H1 (cell line): ENCODE measurements around the gene VOPP1. TPM values are rescaled to one million over a fixed set of nuclear protein-coding genes. Genes with fewer than 3 reads are reported as not detected.

Experiments used
- CTCF ChIA-PET: fragments of 300-600 bp; sonication (Branson Sonifier 250); formaldehyde crosslinking; loops from one replicate; lab custom pipeline; 2021; ENCODE audit not compliant: partially characterized antibody; lab: Charles Lee
- POLR2A ChIA-PET: fragments of 300-600 bp; sonication (Branson Sonifier 250); formaldehyde crosslinking; loops from one replicate; lab custom pipeline; 2021; ENCODE audit warnings: inconsistent platforms; ENCODE audit not compliant: partially characterized antibody; lab: Charles Lee
- DNase-seq, 2 experiments: peaks; one replicate each; pipeline versions ENCODE4 v3.0.0 to v3.0.0-alpha.2; 2010 to 2022; ENCODE audit warnings: low spot score in 2 of 2, low read depth in 1 of 2, mixed read lengths in 1 of 2
- FAIRE-seq: peaks from 2 replicates; lab custom pipeline; 2011; peaks lifted over from hg19 to GRCh38; lab: Jason Lieb, UNC
- H2AFZ ChIP-seq: 2 replicates; pipeline ENCODE4 v1.8.1; 2012; ENCODE audit warnings: low read length, inconsistent platforms
- H2AK5ac ChIP-seq: 2 replicates; pipeline ENCODE4 v1.6.1; 2013; ENCODE audit warnings: low read depth, low read length
- H2BK120ac ChIP-seq: replicated peaks from 2 replicates; pipeline ENCODE3; 2013; ENCODE audit warnings: low read depth, low read length, inconsistent platforms
- H2BK12ac ChIP-seq: 2 replicates; pipeline ENCODE4 v1.6.1; 2013; ENCODE audit warnings: low read depth, low read length
- H2BK15ac ChIP-seq: 2 replicates; pipeline ENCODE4 v1.6.1; 2013; ENCODE audit warnings: low read length
- H2BK20ac ChIP-seq: 2 replicates; pipeline ENCODE4 v1.6.1; 2013; ENCODE audit warnings: low read length
- H2BK5ac ChIP-seq: 2 replicates; pipeline ENCODE4 v1.6.1; 2013; ENCODE audit warnings: low read depth, low read length
- H3K14ac ChIP-seq: 2 replicates; pipeline ENCODE4 v1.6.1; 2013; ENCODE audit warnings: inconsistent platforms; ENCODE audit not compliant: insufficient read length
- H3K18ac ChIP-seq: 2 replicates; pipeline ENCODE4 v1.6.1; 2013; ENCODE audit warnings: low read length; ENCODE audit errors: extremely low read depth
- H3K23ac ChIP-seq: 2 replicates; pipeline ENCODE4 v1.6.1; 2013; ENCODE audit warnings: inconsistent platforms; ENCODE audit not compliant: insufficient read length
- H3K23me2 ChIP-seq: 2 replicates; pipeline ENCODE4 v1.6.1; 2013; ENCODE audit warnings: low read depth, low read length
- H3K27ac ChIP-seq: 2 replicates; pipeline ENCODE4 v1.6.1; 2011; ENCODE audit warnings: low read depth, low read length, inconsistent platforms
- H3K27me3 ChIP-seq, 4 experiments: replicated peaks in 1 of 4; 1 replicate in 1 of 4; 2 replicates in 3 of 4; pipeline versions ENCODE4 v1.6.1 to v1.8.1; 2011 to 2013; ENCODE audit warnings: low read length in 3 of 4, mild to moderate bottlenecking in 3 of 4, inconsistent platforms in 2 of 4, mixed read lengths in 2 of 4, moderate library complexity in 1 of 4; ENCODE audit not compliant: control insufficient read depth in 3 of 4, insufficient read depth in 3 of 4; ENCODE audit errors: extremely low read depth in 1 of 4
- H3K36me3 ChIP-seq, 4 experiments: 2 replicates each; pipeline versions ENCODE4 v1.6.1 to v1.8.1; 2011 to 2013; ENCODE audit warnings: mild to moderate bottlenecking in 4 of 4, low read length in 3 of 4, moderate library complexity in 2 of 4, control low read depth in 1 of 4, inconsistent platforms in 1 of 4; ENCODE audit not compliant: insufficient read depth in 4 of 4, control insufficient read depth in 2 of 4
- H3K4ac ChIP-seq: replicated peaks from 2 replicates; pipeline ENCODE3; 2013; ENCODE audit warnings: low read length, low read depth, mixed read lengths, inconsistent platforms; ENCODE audit not compliant: insufficient read length
- H3K4me1 ChIP-seq, 4 experiments: replicated peaks in 1 of 4; 1 replicate in 1 of 4; 2 replicates in 3 of 4; pipeline versions ENCODE4 v1.6.1 to v1.8.1; 2011 to 2013; ENCODE audit warnings: low read length in 3 of 4, inconsistent platforms in 2 of 4, mixed read lengths in 1 of 4; ENCODE audit not compliant: insufficient read depth in 4 of 4, control insufficient read depth in 3 of 4
- H3K4me2 ChIP-seq, 2 experiments: 2 replicates each; pipeline versions ENCODE4 v1.6.1 to v1.8.1; 2011 to 2013; ENCODE audit warnings: low read depth in 2 of 2, low read length in 2 of 2, control low read depth in 1 of 2, inconsistent platforms in 1 of 2, mild to moderate bottlenecking in 1 of 2; ENCODE audit not compliant: insufficient read depth in 1 of 2
- H3K4me3 ChIP-seq, 4 experiments: fragments of 200-600, 300-600 bp in 1 of 4; sonication (generic), shearing (Covaris generic), sonication (Bioruptor Twin) in 1 of 4; 2 replicates each; pipeline versions ENCODE4 v1.5.1 to v1.8.1; 2011 to 2016; ENCODE audit warnings: low read length in 4 of 4, low read depth in 3 of 4, control low read depth in 2 of 4, inconsistent platforms in 2 of 4, mild to moderate bottlenecking in 2 of 4, mixed read lengths in 1 of 4, moderate library complexity in 1 of 4; ENCODE audit not compliant: insufficient read depth in 2 of 4; ENCODE audit errors: extremely low read depth in 1 of 4
- H3K56ac ChIP-seq: replicated peaks from 2 replicates; pipeline ENCODE3; 2013; ENCODE audit warnings: low read depth, mild to moderate bottlenecking, mixed read lengths, low read length, inconsistent platforms; ENCODE audit not compliant: insufficient read length
- H3K79me1 ChIP-seq: 2 replicates; pipeline ENCODE4 v1.6.1; 2013; ENCODE audit warnings: low read depth, low read length, control low read depth
- H3K79me2 ChIP-seq, 2 experiments: 2 replicates each; pipeline versions ENCODE4 v1.6.1 to v1.8.1; 2012 to 2013; ENCODE audit warnings: low read length in 2 of 2, mild to moderate bottlenecking in 2 of 2, inconsistent platforms in 1 of 2; ENCODE audit not compliant: insufficient read depth in 2 of 2, control insufficient read depth in 1 of 2
- H3K9ac ChIP-seq, 4 experiments: replicated peaks in 1 of 4; 1 replicate in 1 of 4; 2 replicates in 3 of 4; pipeline versions ENCODE4 v1.6.1 to v1.8.1; 2011 to 2013; ENCODE audit warnings: low read depth in 3 of 4, low read length in 3 of 4, control low read depth in 2 of 4, mild to moderate bottlenecking in 2 of 4, moderate library complexity in 2 of 4, inconsistent platforms in 1 of 4; ENCODE audit errors: extremely low read depth in 1 of 4
- H3K9me3 ChIP-seq, 2 experiments: 2 replicates each; pipeline versions ENCODE4 v1.6.1 to v1.8.1; 2012 to 2013; ENCODE audit warnings: mild to moderate bottlenecking in 2 of 2, moderate library complexity in 2 of 2, control low read depth in 1 of 2, inconsistent platforms in 1 of 2, low read depth in 1 of 2, low read length in 1 of 2, mixed read lengths in 1 of 2; ENCODE audit not compliant: insufficient read depth in 2 of 2
- H4K20me1 ChIP-seq, 2 experiments: replicated peaks in 1 of 2; 2 replicates each; pipeline versions ENCODE3 to v1.8.1; 2011 to 2013; ENCODE audit warnings: inconsistent platforms in 2 of 2, low read length in 2 of 2, mild to moderate bottlenecking in 1 of 2; ENCODE audit not compliant: insufficient read depth in 2 of 2, control insufficient read depth in 1 of 2
- H4K5ac ChIP-seq: 2 replicates; pipeline ENCODE4 v1.6.1; 2013; ENCODE audit warnings: low read length, low read depth, mixed read lengths, inconsistent platforms; ENCODE audit not compliant: insufficient read length
- H4K8ac ChIP-seq: 2 replicates; pipeline ENCODE4 v1.8.0; 2013; ENCODE audit warnings: mild to moderate bottlenecking, moderate library complexity, low read length, inconsistent platforms; ENCODE audit not compliant: insufficient read depth; ENCODE audit errors: extremely low read depth
- H4K91ac ChIP-seq: replicated peaks from 2 replicates; pipeline ENCODE3; 2013; ENCODE audit warnings: low read length, mixed read lengths, inconsistent platforms; ENCODE audit not compliant: insufficient read length
- CEBPB ChIP-seq: IDR thresholded peaks from 2 replicates; pipeline ENCODE4 v1.6.1; 2012; ENCODE audit warnings: low read depth, low read length
- WGBS, 2 experiments: shearing (Covaris generic) in 1 of 2; methylation state at CpG; one replicate each; pipeline versions ENCODE4 v1.1.6 to v1.1.7; 2013 to 2015; ENCODE audit warnings: low lambda C conversion rate in 2 of 2, mixed read lengths in 2 of 2, inconsistent platforms in 1 of 2, low coverage in 1 of 2, missing lambda C conversion rate in 1 of 2; ENCODE audit not compliant: insufficient replicate concordance in 2 of 2, insufficient coverage in 1 of 2, insufficient read length in 1 of 2; ENCODE audit errors: extremely low coverage in 1 of 2, missing lambda C conversion rate in 1 of 2; 5-methylcytosine and 5-hydroxymethylcytosine counted together
- polyA plus RNA-seq, 7 experiments: library from polyadenylated mRNA; depleted of rRNA in 3 of 7; stranded (reverse) in 5 of 7; unstranded in 2 of 7; fragments of >200 nt in 5 of 7; fragments of 200-250 nt in 2 of 7; gene quantifications; 1 replicate in 5 of 7; 2 replicates in 1 of 7; 4 replicates in 1 of 7; pipeline versions ENCODE4 v1.2.1 to v1.2.3, GENCODE V29; 2011 to 2013; ENCODE audit warnings: missing spikeins in 2 of 7, mixed read lengths in 2 of 7
- total RNA-seq: library from RNA; stranded (reverse); fragmentation: NEBNext Ultra II Directional; extraction: Animal tissue kit (Norgen Biotek cat#: 25700); gene quantifications from 2 replicates; pipeline ENCODE4 v1.2.1, GENCODE V29; 2021
- TF ChIP-seq, protein P1 (sequence below): IDR thresholded peaks from 2 replicates; pipeline ENCODE4 v1.6.1; 2012; ENCODE audit warnings: low read length, inconsistent platforms

The VOPP1 gene
- total and polyA plus RNA-seq, 2 of the 8 experiments (the other 6 are each of a cell fraction or from before 2014, with no cell fraction given): 44.7 to 83.0 TPM

DNA sequence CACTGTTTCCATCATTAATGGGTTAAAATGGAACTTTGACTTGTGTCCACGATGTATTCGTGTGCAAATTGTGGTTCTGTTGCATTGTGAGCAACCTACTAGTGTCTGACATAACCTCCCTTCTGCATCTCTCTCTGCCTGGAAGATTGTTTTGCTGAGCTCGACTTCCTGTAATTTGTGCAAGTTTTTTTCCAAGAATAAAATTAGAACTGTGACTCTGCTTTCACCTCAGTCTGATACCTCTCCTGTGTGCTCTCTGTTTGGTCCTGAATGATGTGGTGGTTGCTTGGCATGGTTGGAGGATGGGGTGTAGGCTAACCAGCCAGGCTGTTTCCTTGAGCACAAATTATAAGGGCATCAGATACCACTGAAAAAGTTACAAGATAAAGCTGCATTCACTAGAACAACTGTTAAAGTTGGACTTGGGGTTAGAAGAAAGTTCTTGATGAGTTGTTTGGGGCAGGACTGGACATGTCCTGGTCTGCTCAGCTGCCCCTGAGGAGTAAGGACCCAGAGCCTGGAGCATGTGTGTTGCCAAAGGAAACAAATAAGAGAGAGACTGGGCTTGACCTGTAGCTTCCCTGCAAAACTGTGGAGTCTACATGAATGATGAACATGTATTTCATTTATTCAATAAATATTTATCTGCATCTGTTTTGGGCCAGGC is 1.9 kb upstream of the VOPP1 start:
- Histone ChIP-seq H3K4me2 (peak overlapping the region in 1 of 2 experiments; percentile 82; a peak in 1 of 4 replicates), H4K91ac (no peak overlapping the region), H3K4ac (no peak overlapping the region), H3K79me2 (peaks cover 0 to 24% of the 10 kb centered on the region in 2 experiments; a peak in 2 of 4 replicates), H3K56ac (no peak overlapping the region), H2AK5ac (no peak overlapping the region), H3K14ac (no peak overlapping the region), H3K79me1 (no peaks in the 10 kb centered on the region), H4K5ac (no peak overlapping the region), H2BK15ac (no peak overlapping the region), H3K9ac (no peak overlapping the region), H2BK12ac (0 out of 2 replicates have a peak overlapping the region, but pooled peaks have one; percentile 1), H2BK120ac (no peak overlapping the region), H3K9me3 (no peaks in the 10 kb centered on the region), H3K4me3 (no peak overlapping the region; a peak in 1 of 8 replicates), H3K18ac (no peak overlapping the region), H4K8ac (no peak overlapping the region), H3K27ac (no peak overlapping the region), H2AFZ (no peak overlapping the region), H4K20me1 (no peaks in the 10 kb centered on the region), H2BK20ac (no peak overlapping the region; the same call in 1 of the 2 replicates), H3K4me1 (peaks cover 0 to 20% (median 16%) of the 10 kb centered on the region in 4 experiments; a peak in 5 of 7 replicates), H3K23ac (no peak overlapping the region), H2BK5ac (peak overlapping the region; percentile 22; the same call in 1 of the 2 replicates), H3K23me2 (peaks cover 12% of the 10 kb centered on the region), H3K27me3 (peaks cover 0 to 5% (median 0%) of the 10 kb centered on the region in 4 experiments; a peak in 2 of 7 replicates), H3K36me3 (no peaks in the 10 kb centered on the region)
- TF ChIP-seq, protein P1, sequence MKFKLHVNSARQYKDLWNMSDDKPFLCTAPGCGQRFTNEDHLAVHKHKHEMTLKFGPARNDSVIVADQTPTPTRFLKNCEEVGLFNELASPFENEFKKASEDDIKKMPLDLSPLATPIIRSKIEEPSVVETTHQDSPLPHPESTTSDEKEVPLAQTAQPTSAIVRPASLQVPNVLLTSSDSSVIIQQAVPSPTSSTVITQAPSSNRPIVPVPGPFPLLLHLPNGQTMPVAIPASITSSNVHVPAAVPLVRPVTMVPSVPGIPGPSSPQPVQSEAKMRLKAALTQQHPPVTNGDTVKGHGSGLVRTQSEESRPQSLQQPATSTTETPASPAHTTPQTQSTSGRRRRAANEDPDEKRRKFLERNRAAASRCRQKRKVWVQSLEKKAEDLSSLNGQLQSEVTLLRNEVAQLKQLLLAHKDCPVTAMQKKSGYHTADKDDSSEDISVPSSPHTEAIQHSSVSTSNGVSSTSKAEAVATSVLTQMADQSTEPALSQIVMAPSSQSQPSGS: no peak
- no peak for TF ChIP-seq CEBPB
- DNase-seq: no peak
- ChIA-PET POLR2A (interaction anchor here (0.6 kb wide), 1 partner anchor 9 kb away, joined by 3 read pairs; no protein-coding TSS in a partner anchor), CTCF (interaction anchor here (0.6 to 1.3 kb wide), 3 partner anchors 19 to 90 kb away, joined by 3 to 6 read pairs (median 3); no protein-coding TSS in a partner anchor)
- no peak for FAIRE-seq
- 74% methylated on average over 3 of the region's 3 CpGs; no CpG with 5 or more reads in 1 of the 2 experiments for WGBS, 2 experiments
